GM21529 (cell line): ENCODE data around the gene NTNG2.

Experiments used
- ATAC-seq: cut with Tn5 transposase; IDR thresholded peaks from one replicate; pipeline ENCODE4 v1.9.1; 2021; ENCODE audit not compliant: unreplicated experiment

NTNG2 gene

DNA sequence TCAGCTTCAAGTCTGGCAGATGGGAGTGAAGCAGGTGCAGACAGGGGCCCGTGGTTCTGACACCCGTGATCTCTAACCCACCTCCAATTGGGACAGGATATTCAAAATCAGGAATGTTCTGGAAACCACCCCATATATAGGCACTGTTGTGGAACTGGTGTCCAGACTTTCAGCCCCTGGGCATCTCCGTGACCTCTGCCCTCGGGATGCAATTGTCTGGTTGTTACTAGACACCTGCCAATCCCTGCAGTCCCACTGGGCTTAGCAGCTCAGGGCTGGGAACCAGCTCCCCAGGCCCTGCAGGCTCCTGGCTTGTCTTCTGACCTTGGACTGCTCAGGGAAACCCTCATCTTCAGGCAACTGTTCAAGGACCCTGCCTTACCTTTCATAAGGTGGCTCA is 38.8 kb downstream of the NTNG2 start:
- ATAC-seq, result no peak

DNA sequence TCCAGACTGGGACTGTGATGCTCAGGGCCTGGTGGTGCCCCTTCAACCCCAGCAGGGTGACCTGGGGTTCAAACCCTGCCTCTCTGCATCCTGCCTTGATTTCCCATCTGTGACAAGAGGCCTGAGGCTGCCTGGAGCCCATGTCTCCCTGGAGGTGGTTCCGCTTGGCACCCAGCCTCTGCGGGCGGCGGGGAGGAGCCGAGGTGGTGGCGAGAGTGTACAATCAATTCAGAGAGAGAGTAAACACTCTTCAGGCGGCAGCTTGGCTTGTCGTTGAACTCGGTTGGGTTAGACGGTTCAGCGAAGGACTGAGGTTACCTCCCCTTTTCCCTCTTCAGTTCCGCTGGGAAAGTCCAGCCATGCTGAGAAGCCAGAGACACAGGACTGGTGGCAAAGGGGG is 39.3 kb downstream of the NTNG2 start:
- ATAC-seq, result no peak

DNA sequence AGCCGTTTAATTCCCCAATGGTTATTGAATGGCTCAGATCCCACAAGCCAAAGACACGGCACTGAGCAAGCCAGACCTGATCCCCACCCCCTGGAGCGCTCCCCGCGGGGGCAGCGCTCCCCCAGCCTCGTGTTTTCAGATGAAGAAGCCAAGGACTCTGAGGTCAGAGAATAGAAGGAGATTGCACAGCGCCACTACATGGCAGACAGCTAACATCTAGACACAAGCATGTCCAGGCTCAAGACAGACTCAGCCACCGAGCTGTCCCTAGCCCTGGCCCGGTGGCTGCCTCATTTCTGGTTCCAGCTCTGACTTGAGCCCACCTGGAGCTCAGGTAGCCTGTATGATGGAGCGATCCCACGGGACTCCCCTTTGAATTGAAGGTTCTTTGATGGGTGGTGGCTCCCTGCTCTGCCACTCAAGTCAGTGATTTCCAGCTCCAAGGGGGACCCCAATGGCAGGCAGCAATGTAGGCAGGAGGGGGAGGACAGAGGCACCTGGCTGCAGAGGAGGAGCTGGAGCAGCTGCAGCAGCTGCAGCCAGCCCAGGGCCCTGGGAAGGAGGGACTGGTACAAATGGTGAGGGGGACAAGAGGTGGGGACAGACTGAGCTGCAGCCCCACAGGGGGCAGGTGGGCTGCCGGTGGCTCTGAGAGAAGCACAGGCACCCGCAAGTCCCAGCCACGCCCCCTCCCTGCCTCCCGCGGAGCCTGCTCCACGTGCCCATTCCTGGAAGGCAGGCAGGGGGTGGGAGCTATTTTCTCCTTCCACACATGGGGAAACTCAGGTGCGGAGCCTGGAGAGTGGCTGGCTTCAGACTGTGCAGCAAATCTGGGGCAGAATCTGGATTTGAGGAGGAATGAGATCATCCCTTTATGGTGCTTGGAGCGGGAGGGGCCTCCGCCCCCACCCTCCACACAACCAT is 40.2 kb downstream of the NTNG2 start:
- no peak for ATAC-seq

DNA sequence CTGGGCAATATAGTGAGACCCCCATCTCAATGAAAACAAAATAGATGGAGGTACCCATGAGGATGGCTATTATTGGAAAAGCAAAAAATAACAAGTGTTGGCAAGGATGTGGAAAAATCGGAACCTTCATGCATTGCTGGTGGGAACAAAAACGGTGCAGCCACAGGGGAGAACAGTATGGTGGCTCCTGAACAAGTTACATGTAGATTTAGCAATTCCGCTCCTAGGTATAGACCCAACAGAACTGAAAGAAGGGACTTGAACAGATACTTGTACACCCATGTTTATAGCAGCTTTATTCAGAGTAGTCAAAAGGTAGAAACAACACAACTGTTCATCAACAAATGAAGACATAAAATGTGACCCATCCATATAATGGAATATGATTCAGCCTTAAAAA is 43.0 kb downstream of the NTNG2 start:
- ATAC-seq, result no peak

DNA sequence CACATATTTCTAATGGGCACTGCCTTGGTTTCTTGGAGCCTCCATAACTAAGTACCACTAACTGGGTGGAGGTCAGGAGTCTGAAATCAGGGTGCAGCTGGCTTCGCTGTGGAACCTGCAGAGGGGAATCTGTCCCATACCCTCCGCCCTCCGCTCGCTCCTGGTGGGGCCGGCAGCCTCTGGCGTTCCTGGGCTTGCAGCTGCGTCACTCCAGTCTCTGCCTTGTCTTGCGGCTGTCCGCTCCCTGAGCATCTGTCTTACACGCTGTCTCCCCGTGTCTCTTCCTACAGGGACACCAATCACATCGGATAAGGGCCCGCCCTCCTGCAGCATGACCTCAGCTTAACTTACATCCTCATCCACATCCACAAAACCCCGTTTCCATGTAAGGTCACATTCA is 45.4 kb downstream of the NTNG2 start:
- no peak for ATAC-seq

DNA sequence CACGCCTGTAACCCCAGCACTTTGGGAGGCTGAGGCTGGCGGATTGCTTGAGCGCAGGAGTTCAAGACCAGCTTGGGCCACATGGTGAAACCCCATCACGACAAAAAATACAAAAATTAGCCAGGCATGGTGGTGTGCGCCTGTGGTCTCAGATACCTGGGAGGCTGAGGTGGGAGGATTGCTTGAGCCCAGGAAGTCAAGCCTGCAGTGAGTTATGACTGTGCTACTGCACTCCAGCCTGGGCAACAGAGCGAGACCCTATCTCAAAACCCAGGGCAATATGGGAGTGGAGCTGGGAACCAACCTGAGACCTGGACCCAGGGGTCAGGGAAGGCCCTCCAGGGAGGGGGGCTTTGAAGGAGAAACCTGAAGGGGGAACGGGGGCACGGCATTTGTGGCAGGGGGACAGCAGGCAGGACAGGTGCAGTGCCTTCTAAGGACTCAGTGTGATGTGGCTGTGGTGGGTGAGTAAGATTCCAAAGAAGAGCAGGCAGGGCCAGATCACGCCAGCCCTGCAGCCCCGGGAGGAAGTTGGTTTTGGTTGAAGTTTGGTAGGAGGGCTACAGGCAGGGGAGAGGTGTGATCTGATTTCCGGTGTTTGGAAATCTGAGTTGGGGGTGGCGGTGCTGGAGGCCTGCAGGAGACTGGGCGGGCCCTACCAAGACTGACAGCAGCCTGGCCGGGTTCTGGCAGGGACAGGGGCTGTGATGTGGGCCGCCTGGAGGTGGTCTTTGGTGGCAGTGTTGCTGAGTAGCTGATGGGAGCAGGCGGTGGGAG is 46.2 kb downstream of the NTNG2 start:
- ATAC-seq, result no peak

DNA sequence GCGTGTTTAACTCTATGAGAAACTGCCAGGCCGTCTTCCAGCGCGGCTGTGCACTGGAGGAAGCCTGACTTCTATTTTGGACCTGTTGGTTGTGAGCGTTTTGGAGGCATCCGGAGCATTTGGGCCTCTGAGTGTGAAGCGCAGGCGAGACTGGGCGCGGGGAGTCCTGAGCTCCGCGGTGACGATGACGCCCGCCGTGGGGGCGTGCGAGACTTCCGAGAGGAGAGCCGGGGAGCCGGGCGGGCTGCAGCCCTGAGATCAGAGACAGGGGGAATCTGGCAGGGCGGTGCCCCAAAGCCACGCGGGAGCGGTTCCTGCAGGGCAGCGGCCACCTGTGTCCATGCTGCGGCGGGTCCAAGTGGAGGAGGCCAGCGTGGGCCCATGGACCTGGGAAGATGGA is 47.4 kb downstream of the NTNG2 start:
- no peak for ATAC-seq

DNA sequence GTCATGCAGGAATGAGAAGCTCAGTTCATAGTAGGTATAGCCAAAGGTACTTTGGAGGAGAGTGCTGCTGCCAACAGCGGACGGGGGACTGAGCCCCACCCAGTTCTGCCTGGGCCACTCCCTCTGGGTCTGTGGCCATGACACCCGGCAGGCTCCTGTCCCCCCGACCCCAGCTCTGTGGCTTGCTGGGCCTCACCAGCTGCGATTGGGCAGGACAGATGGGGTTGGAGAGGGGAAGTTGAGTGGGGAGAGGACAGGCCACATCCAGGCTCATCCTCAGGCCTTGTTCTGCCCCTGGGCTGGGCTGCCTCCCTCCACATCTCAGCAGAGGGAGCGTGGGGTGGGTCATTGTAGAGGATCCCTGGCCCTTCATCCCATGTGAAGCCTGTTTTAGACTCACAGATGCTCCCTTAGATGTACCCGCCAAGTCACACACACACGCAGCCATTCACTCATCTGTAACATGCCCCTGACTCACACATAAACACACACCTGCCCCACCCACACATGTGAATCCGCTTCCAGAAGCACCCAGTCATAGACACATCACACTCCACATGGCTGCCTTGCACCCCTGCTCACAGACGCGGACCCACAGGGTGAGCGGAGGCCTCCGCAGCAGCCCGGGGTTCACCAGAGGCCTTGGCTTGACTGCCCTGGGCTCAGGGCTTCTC is 48.8 kb downstream of the NTNG2 start:
- no peak for ATAC-seq

DNA sequence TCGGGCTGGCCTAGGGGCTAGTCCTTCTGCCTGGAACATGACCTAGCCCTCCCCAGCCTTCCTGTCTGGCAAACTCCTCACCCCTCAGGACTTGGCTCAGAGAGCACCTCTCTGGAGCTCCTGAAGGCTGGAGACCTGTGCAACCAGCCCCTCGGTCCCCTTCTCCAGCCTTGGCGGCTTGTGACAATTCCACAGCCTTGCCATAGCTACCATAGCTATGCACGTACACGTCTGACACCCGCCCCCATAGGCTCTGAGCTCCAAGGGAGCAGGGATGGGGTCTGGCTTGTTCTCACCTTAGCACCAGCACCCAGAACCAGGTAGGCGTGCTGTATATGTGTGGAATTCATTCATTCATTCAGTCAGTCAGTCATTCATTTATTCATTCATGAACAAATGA is 49.7 kb downstream of the NTNG2 start:
- ATAC-seq, result no peak

DNA sequence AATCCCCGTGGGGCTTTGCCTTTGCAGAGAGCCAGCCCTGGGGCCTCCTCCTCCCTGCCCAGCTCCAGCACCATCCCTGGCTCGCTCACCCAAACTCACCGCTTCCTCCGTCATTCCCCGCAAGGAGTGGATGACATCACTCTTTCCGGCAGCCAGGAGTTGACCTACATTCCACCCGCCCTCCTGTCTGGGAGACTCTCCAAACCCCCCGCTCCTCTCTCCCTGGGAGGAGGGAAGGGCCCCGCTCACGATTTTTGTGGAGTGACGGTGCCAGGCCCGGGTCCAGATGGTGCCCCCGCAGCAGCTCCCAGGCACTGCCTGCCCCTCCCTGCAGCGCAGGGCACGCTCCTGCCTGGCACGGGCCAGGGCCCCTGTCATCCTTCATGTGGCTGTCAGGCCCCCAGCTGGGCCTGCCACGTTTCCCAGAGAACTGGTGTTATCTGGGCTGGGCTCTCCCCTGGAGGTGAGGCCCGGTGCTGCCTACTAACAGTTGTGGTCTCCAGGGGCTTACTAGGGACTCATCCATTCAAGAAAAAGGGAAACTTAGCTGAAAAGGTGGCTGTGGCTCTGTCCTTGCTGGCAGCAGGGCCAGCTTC is 52.3 kb downstream of the NTNG2 start:
- no peak for ATAC-seq

DNA sequence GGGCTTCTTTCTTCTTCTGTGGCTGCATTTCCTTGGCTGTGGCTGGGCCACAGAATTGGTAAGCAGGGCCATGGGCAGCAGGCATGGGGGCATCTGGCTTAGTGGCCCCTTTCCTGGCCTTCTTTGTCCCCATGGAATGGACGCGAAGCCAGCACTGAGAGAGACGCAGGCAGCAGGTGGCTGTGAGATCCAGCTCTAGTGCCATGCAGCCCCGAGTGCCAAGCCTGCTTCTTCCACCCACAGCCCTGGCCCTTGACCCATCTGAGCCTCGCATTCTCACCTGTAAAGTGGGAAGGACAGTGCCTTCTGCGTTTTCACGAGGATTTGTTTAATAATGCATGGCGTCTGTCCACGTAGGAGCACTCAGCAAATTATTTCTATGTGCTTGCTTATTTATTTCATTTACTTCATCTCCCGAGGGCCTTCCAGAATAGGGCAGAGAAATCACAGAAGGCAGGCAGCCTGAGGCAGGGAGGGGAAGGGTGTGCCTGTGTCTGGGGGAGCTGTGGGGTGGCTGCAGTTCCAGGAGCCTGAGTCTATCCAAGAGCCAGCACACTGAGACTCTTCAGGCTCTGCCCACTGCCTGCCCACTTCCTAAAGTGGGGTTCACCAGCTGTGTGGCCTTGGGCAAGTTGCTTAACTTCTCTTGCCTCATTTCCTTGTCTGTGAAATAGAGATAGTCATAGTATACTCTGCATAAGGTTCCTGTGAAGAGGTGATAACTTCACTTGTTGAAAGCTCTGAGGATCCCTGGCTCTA is 55.2 kb downstream of the NTNG2 start:
- no peak for ATAC-seq

DNA sequence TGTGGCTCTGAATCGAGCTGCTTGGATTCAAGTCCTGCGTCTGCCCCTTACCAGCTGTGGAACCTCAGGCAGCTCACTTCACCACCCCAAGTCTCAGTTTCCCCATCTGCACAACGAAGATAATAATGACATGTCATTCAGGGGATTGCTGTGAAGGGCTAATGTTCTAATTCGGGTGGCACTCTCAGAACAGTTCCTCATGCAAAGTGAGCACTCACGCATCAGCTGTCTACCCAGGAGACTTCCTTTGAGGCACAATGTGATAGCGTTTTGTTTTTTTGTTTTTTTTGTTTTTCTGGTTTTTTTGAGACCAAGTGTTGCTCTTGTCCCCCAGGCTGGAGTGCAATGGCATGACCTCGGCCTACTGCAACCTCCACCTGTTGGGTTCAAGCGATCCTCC is 56.4 kb downstream of the NTNG2 start:
- no peak for ATAC-seq

DNA sequence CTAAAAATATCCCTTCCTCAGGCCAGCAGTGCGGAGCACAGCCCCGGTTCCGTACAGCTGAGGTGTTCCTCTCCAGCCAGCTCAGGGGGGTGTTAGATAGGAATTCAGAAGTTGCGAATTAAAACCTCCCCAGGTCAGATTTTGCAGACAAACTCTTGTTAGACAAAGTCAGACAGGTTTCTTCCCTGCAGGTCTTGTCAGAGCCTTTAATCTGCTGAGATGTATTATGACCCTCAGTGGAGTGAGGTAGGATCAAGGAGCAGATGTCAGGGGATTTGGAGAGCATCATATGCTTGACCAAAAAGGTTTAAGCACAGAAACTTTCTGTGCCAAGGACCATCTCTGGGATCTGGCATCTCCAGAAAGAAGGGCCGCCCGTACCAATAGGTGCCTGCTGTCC is 60.1 kb downstream of the NTNG2 start:
- no peak for ATAC-seq

DNA sequence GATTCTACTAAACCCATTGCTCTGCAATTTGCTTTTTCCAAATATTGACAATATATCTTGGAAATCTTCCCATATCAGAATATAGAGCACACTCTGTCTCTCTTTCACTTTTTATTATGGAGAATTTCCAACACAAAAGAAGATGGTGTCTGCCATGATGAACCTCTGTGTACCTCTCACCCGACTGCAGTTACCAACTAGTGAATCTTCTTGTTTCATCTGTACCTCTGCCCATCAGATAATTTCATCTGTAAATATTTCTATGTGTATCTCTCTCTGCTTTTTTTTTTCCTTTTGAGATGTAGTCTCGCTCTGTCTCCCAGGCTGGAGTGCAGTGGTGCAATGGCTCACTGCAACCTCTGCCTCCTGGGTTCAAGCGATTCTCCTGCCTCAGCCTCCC is 62.8 kb downstream of the NTNG2 start:
- no peak for ATAC-seq

DNA sequence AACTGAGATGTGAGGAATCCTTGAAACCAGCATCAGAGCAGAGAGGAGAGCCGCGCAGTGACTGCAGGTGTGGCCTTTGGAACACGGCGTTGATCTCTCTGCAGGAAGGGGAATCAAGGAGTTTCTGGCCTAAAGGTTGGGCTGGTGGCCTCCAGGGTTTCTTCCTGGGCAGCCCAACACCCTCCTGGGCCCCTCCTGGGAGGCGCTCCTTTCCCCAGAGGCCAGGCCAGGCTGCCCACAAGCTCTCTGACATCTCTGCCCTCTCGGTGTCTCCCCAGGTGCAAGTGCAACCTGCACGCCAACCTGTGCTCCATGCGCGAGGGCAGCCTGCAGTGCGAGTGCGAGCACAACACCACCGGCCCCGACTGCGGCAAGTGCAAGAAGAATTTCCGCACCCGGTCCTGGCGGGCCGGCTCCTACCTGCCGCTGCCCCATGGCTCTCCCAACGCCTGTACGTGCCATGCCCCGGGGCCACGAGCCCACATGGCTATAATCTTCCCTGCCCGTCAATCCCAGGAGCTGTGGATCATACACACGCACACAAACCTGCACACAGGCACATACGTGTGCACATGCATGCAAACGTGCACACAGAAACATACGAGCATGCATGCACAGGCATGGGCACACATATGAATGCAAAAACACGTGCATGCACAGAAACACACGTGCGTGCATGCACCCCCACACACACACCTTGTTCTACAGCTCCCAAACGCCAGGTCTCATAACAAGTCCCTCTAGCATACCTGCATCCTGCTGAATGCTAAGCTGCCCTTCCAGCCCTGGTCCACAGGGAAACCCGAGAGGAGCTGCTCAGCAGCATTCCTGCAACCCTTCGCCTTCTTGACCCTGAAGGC is 64.9 kb downstream of the NTNG2 start:
- no peak for ATAC-seq

DNA sequence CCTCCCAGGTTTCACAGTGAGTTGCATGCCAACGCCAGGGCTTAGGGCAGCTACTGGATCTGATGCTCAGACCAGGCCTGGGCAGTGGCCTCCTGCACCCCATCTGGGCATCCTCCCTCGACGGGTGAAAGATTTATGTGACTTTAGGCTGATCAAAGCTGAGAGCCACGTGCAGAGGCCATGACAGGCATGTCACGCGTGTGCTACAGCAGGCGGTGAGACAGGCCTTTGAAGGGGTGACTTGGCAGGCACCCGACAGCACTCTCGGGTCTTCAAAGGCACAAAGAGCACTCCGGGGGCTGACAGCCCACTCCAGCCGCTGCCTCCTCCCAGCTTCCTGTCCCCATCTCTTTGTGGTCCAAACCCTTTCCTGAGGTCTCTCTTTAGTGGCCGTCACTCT is 66.2 kb downstream of the NTNG2 start:
- ATAC-seq, result no peak

DNA sequence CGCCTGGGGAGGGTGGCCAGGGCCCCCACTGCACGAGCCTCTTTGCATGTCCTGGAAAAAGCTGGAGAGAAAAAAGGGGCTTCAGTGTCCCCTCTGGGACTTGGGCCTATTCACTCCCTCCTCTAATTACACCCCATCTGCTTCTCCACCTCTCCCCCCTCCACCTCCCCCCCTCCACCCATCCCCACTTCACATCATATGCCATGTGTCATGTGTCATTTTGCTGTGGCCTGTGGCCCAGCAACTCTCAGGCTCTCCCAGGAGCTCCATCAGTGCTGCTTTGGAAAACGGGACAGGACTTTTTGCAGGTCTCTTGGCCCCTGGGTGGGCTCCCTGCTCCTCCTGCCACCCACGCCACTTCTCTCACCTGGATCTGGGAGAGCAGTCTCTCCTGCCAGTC is 68.7 kb downstream of the NTNG2 start:
- ATAC-seq, result no peak

DNA sequence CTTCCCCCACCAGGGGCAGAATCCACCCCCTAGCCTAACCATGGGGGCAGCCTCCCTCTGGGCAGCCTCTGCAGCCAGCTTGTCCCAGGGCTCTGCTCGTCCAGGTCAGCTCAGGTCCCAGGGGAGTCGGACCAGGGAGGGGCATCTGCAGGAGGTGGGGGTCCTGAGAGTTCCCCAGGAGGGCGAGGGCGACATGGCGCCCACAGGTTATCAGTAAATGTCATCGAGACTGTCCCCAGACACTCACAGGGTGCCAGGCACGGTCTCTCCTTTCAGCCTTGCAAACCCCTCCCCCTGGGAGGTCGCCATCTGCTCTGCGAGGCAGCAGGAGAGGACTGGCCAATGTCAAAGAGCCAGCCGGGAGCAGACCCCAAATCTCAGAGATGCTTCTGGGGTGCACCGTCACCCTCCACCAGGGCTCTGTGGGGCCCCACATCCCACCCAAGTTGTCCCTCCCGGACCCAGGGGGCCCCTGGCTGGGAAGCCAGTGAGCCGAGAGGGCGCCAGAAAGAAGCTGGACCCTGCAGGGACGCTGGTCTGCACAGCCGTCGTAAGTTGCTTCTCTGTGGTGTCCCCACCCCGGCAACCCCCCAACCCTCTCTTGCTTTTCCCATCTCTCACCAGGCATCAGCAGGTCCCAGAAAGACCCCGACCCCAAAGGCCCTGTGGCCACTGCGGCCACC is 69.3 kb downstream of the NTNG2 start:
- ATAC-seq, result no peak

DNA sequence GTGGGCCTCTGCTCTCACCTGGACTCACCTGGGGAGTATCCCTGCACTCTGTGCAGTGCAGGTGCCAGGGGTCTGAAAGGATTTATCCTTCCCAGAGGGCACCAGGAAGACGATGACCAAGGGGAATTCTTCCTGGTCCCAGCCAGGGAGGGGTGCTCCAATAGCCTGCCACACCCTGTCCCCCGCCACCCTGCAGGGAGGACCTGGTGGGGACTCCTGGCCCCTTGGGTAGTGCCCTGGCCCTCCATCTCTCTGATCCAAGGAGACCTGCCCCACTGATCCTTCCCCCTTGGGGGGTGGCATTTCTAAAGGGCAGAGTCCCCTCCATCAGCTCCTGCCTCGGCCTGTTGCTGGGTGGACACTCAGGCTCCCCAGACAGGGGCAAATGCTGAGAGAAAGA is 70.7 kb downstream of the NTNG2 start:
- ATAC-seq, result no peak
